Karpas-422 (cell line): ENCODE data around the gene ZBTB8A. TPM values are rescaled to one million over a fixed set of nuclear protein-coding genes. Genes with fewer than 3 reads are reported as not detected.
A peak's percentile ranks its signal among the peaks of the same experiment; 100 is the strongest.

Source experiments
- DNase-seq: peaks from one replicate; pipeline ENCODE4 v3.0.0-alpha.2; 2015
- H2AFZ ChIP-seq: fragments of 200-600 bp; sonication (generic); 2 replicates; pipeline ENCODE4 v1.6.1; 2014; ENCODE audit warnings: antibody characterized with exemption, low read length, mixed read lengths
- H3K27ac ChIP-seq: fragments of 200-600 bp; sonication (generic); 2 replicates; pipeline ENCODE4 v1.5.1; 2014; ENCODE audit warnings: mild to moderate bottlenecking, low read length, moderate library complexity
- H3K27me3 ChIP-seq: fragments of 200-600 bp; sonication (generic); 2 replicates; pipeline ENCODE4 v1.6.1; 2014; ENCODE audit warnings: low read length, mixed read lengths
- H3K36me3 ChIP-seq: fragments of 200-600 bp; sonication (generic); 2 replicates; pipeline ENCODE4 v1.6.1; 2014; ENCODE audit warnings: low read length, mixed read lengths; ENCODE audit not compliant: insufficient read depth
- H3K4me1 ChIP-seq: fragments of 200-600 bp; sonication (generic); 2 replicates; pipeline ENCODE4 v1.6.1; 2014; ENCODE audit warnings: mild to moderate bottlenecking, low read length, mixed read lengths
- H3K4me2 ChIP-seq: fragments of 200-600 bp; sonication (generic); 2 replicates; pipeline ENCODE4 v1.6.1; 2014; ENCODE audit warnings: low read length, low read depth, mild to moderate bottlenecking; ENCODE audit not compliant: poor library complexity, severe bottlenecking
- H3K4me3 ChIP-seq: fragments of 200-600 bp; sonication (generic); 2 replicates; pipeline ENCODE4 v1.5.1; 2014; ENCODE audit warnings: mild to moderate bottlenecking, antibody characterized with exemption, low read length, mixed read lengths
- H3K79me2 ChIP-seq: fragments of 200-600 bp; sonication (generic); 2 replicates; pipeline ENCODE4 v1.6.1; 2014; ENCODE audit warnings: mild to moderate bottlenecking, low read length, mixed read lengths
- H3K9ac ChIP-seq: fragments of 200-600 bp; sonication (generic); 2 replicates; pipeline ENCODE4 v1.6.0; 2014; ENCODE audit warnings: low read length
- H3K9me2 ChIP-seq: fragments of 200-600 bp; sonication (generic), shearing (Covaris generic); replicated peaks from 2 replicates; pipeline ENCODE4 v1.6.0; 2014; ENCODE audit warnings: mild to moderate bottlenecking, low read length, moderate library complexity; ENCODE audit not compliant: insufficient read depth
- H3K9me3 ChIP-seq: fragments of 300-700, 200-600 bp; sonication (generic); 2 replicates; pipeline ENCODE4 v1.6.1; 2014; ENCODE audit warnings: low read length, mixed read lengths
- H4K20me1 ChIP-seq: fragments of 200-600 bp; sonication (generic); 2 replicates; pipeline ENCODE4 v1.6.1; 2014; ENCODE audit warnings: mild to moderate bottlenecking, antibody characterized with exemption, low read length, low read depth; ENCODE audit not compliant: insufficient read depth
- total RNA-seq: library from RNA; depleted of rRNA; stranded (reverse); fragments of >200 nt; shearing (Covaris generic); gene quantifications from 2 replicates; pipeline ENCODE4 v1.2.3, GENCODE V29; 2014; ENCODE audit warnings: low replicate concordance

The ZBTB8A gene
- total RNA-seq, 1 experiment from 2014 or later = 0.11 TPM

- Histone ChIP-seq H3K36me3 (no peaks in the 10 kb centered on the region), H3K4me2 (no peak overlapping the region), H3K9me2 (no peaks in the 10 kb centered on the region)
These were observed 74.2 kb downstream of the ZBTB8A start for GRCh38 chr1:32613472-32613871.

GRCh38 chr1:32618673-32619221 is 79.5 kb downstream of the ZBTB8A start:
- Histone ChIP-seq H3K27me3 (no peaks in the 10 kb centered on the region), H3K4me2 (no peak overlapping the region), H3K27ac (no peak overlapping the region), H3K9me2 (no peaks in the 10 kb centered on the region), H2AFZ (no peak overlapping the region), H3K4me3 (no peak overlapping the region), H3K9ac (no peak overlapping the region), H3K4me1 (no peaks in the 10 kb centered on the region), H4K20me1 (no peaks in the 10 kb centered on the region), H3K79me2 (0 out of 2 replicates have a peak, but pooled peaks cover 4% of the 10 kb centered on the region), H3K9me3 (no peaks in the 10 kb centered on the region), H3K36me3 (peaks cover 21% of the 10 kb centered on the region)
- DNase-seq = peak; percentile 60

More at GRCh38 chr1:32613472-32613871, 74.2 kb downstream of the ZBTB8A start:
- H3K9me3 ChIP-seq = no peaks in the 10 kb centered on the region
- H3K9ac ChIP-seq = no peak overlapping the region
- no peak overlapping the region for H3K27ac ChIP-seq
- H3K27me3 ChIP-seq = no peaks in the 10 kb centered on the region
- H3K79me2 ChIP-seq = no peaks in the 10 kb centered on the region
- no peaks in the 10 kb centered on the region for H4K20me1 ChIP-seq
- H3K4me3 ChIP-seq = no peak overlapping the region
- H2AFZ ChIP-seq = no peak overlapping the region
- H3K4me1 ChIP-seq = 0 out of 2 replicates have a peak, but pooled peaks cover 3% of the 10 kb centered on the region
- DNase-seq = no peak

- no peak overlapping the region for H2AFZ ChIP-seq
- H3K4me2 ChIP-seq = no peak overlapping the region
- no peaks in the 10 kb centered on the region for H3K9me3 ChIP-seq
- 0 out of 2 replicates have a peak, but pooled peaks cover 4% of the 10 kb centered on the region for H3K79me2 ChIP-seq
- H3K9me2 ChIP-seq = no peaks in the 10 kb centered on the region
- no peaks in the 10 kb centered on the region for H3K4me1 ChIP-seq
- H3K27ac ChIP-seq = no peak overlapping the region
- no peaks in the 10 kb centered on the region for H4K20me1 ChIP-seq
- H3K27me3 ChIP-seq = no peaks in the 10 kb centered on the region
- no peak for DNase-seq
- H3K4me3 ChIP-seq = no peak overlapping the region
- no peak overlapping the region for H3K9ac ChIP-seq
- peaks cover 21% of the 10 kb centered on the region for H3K36me3 ChIP-seq
These were observed 80.7 kb downstream of the ZBTB8A start for GRCh38 chr1:32619701-32620485.

DNA sequence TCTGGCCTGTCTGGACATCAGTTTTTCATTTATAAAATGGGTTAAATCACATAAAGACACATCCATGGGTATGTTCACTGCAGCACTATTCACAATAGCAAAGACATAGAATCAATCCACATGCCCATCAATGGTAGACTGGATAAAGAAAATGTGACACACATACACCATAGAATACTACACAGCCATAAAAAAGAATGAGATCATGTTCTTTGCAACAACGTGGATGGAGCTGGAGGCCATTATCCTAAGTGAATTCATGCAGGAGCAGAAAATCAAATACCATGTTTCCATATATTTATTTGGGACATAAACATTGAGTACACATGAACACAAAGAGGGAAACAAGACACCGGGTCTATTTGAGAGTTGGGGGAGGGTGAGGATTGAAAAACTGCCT is 83.0 kb downstream of the ZBTB8A start:
- H3K4me2 ChIP-seq = no peak overlapping the region
- no peaks in the 10 kb centered on the region for H3K9me2 ChIP-seq
- no peak overlapping the region for H3K9ac ChIP-seq
- H3K27ac ChIP-seq = no peak overlapping the region
- peaks cover 28% of the 10 kb centered on the region for H3K36me3 ChIP-seq
- no peaks in the 10 kb centered on the region for H4K20me1 ChIP-seq
- no peaks in the 10 kb centered on the region for H3K9me3 ChIP-seq
- H3K79me2 ChIP-seq = peaks cover 7% of the 10 kb centered on the region; the same call in 1 of the 2 replicates
- DNase-seq = no peak
- no peak overlapping the region for H2AFZ ChIP-seq
- H3K27me3 ChIP-seq = no peaks in the 10 kb centered on the region
- no peaks in the 10 kb centered on the region for H3K4me1 ChIP-seq
- H3K4me3 ChIP-seq = no peak overlapping the region

GRCh38 chr1:32622806-32623681 is 83.8 kb downstream of the ZBTB8A start:
- no peaks in the 10 kb centered on the region for H4K20me1 ChIP-seq
- peaks cover 11% of the 10 kb centered on the region; the same call in 1 of the 2 replicates for H3K79me2 ChIP-seq
- H3K9ac ChIP-seq = no peak overlapping the region
- H3K4me3 ChIP-seq = no peak overlapping the region
- no peaks in the 10 kb centered on the region for H3K9me2 ChIP-seq
- H3K9me3 ChIP-seq = no peaks in the 10 kb centered on the region
- no peaks in the 10 kb centered on the region for H3K27me3 ChIP-seq
- peaks cover 30% of the 10 kb centered on the region for H3K36me3 ChIP-seq
- no peaks in the 10 kb centered on the region for H3K4me1 ChIP-seq
- no peak for DNase-seq
- no peak overlapping the region for H3K4me2 ChIP-seq
- H3K27ac ChIP-seq = no peak overlapping the region
- H2AFZ ChIP-seq = no peak overlapping the region

DNA sequence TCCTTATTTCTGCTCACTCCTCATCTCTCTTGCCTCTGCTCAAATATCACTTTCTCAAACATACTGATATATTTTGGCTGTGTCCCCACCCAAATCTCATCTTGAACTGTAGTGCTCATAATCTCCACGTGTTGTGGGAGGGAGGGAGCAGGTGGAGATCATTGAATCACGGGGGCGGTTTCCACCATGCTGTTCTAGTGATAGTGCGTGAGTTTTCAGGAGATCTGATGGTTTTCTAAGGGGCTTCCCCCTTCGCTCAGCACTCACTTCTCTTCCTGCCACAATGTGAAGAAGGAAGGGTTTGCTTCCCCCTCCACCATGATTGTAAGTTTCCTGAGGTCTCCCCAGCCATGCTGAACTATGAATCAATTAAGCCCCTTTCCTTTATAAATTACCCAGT is 84.5 kb downstream of the ZBTB8A start:
- Histone ChIP-seq H3K79me2 (peaks cover 11% of the 10 kb centered on the region; the same call in 1 of the 2 replicates), H3K27me3 (no peaks in the 10 kb centered on the region), H3K9me2 (no peaks in the 10 kb centered on the region), H3K9me3 (no peaks in the 10 kb centered on the region), H3K4me3 (no peak overlapping the region), H3K4me1 (no peaks in the 10 kb centered on the region), H3K36me3 (peaks cover 30% of the 10 kb centered on the region), H3K9ac (no peak overlapping the region), H2AFZ (no peak overlapping the region), H3K27ac (no peak overlapping the region), H3K4me2 (no peak overlapping the region), H4K20me1 (no peaks in the 10 kb centered on the region)
- no peak for DNase-seq

DNA sequence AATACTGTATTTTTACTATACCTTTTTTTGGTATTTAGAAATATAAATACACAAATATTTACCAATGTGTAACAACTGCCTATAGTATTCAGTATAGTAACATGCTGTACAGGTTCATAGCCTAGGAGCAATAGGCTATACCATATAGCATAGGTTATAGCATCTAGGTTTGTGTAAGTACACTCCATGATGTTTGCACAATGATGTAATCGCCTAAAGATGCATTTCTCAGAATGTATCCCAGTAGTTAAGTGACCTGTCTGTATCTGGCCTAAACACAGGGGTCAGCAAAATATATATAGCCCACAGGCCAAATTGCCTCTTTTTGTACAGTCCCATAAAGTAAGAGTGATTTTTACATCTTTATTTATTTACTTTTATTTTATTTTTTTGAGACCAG is 86.9 kb downstream of the ZBTB8A start:
- DNase-seq = no peak
- H3K9me3 ChIP-seq = no peaks in the 10 kb centered on the region
- no peak overlapping the region for H3K4me3 ChIP-seq
- H3K27ac ChIP-seq = no peak overlapping the region
- peaks cover 20% of the 10 kb centered on the region for H3K36me3 ChIP-seq
- H2AFZ ChIP-seq = no peak overlapping the region
- peaks cover 21% of the 10 kb centered on the region; the same call in 1 of the 2 replicates for H3K79me2 ChIP-seq
- H3K4me1 ChIP-seq = no peaks in the 10 kb centered on the region
- no peak overlapping the region for H3K9ac ChIP-seq
- H3K9me2 ChIP-seq = no peaks in the 10 kb centered on the region
- no peaks in the 10 kb centered on the region for H3K27me3 ChIP-seq
- H4K20me1 ChIP-seq = no peaks in the 10 kb centered on the region
- no peak overlapping the region for H3K4me2 ChIP-seq
